GM12891 (cell line): ENCODE measurements around the gene PANX2.

ENCODE experiments used
- DNase-seq: peaks from one replicate; pipeline ENCODE4 v3.0.0; 2011; ENCODE audit warnings: low spot score; ENCODE audit not compliant: insufficient read length
- FAIRE-seq: peaks from 2 replicates; lab custom pipeline; 2011; peaks lifted over from hg19 to GRCh38; lab: Jason Lieb, UNC
- PAX5 ChIP-seq: IDR thresholded peaks from 2 replicates; pipeline ENCODE4 v1.6.1; 2011; ENCODE audit warnings: low read length, moderate library complexity, mild to moderate bottlenecking; ENCODE audit not compliant: insufficient read depth, severe bottlenecking
- POLR2A ChIP-seq: IDR thresholded peaks from 2 replicates; pipeline ENCODE4 v1.6.1; 2011; ENCODE audit warnings: low read depth, low read length, control low read depth
- POLR2AphosphoS5 ChIP-seq: IDR thresholded peaks from 2 replicates; pipeline ENCODE4 v1.6.1; 2011; ENCODE audit warnings: low read depth, low read length, control low read depth
- POU2F2 ChIP-seq: IDR thresholded peaks from 2 replicates; pipeline ENCODE4 v1.6.1; 2011; ENCODE audit warnings: low read depth, mild to moderate bottlenecking, control low read depth, low read length, moderate library complexity
- SPI1 ChIP-seq: IDR thresholded peaks from 2 replicates; pipeline ENCODE4 v1.6.1; 2011; ENCODE audit warnings: low read depth, low read length, control low read depth
- TAF1 ChIP-seq: IDR thresholded peaks from 2 replicates; pipeline ENCODE4 v1.6.1; 2011; ENCODE audit warnings: low read depth, low read length, control low read depth

Gene PANX2

GRCh38 chr22:50148166-50148500 is 22.4 kb upstream of the PANX2 start:
- FAIRE-seq: no peak
- no peak for DNase-seq
- TF ChIP-seq PAX5 (no peak), POU2F2 (no peak), TAF1 (no peak), POLR2A (no peak), POLR2AphosphoS5 (no peak), SPI1 (no peak)

GRCh38 chr22:50148991-50149721 is 21.4 kb upstream of the PANX2 start:
- TF ChIP-seq POU2F2: no peak
- peak; percentile 55 for TF ChIP-seq SPI1
- FAIRE-seq (peak; percentile 93), DNase-seq (peak; percentile 94)

- FAIRE-seq: no peak
- no peak for TF ChIP-seq PAX5
- no peak for TF ChIP-seq POLR2AphosphoS5
- no peak for TF ChIP-seq TAF1
- TF ChIP-seq POU2F2: no peak
- no peak for TF ChIP-seq SPI1
- TF ChIP-seq POLR2A: no peak
- no peak for DNase-seq
These were observed 20.1 kb upstream of the PANX2 start for GRCh38 chr22:50150161-50151129.

GRCh38 chr22:50151571-50152537 is 18.7 kb upstream of the PANX2 start:
- DNase-seq (no peak), FAIRE-seq (no peak)
- no peak for TF ChIP-seq TAF1
- no peak for TF ChIP-seq PAX5
- no peak for TF ChIP-seq SPI1
- no peak for TF ChIP-seq POLR2AphosphoS5
- TF ChIP-seq POLR2A: no peak
- TF ChIP-seq POU2F2: no peak

GRCh38 chr22:50153056-50153755 is 17.3 kb upstream of the PANX2 start:
- FAIRE-seq (no peak), DNase-seq (no peak)
- TF ChIP-seq POLR2AphosphoS5: no peak
- TF ChIP-seq TAF1: no peak
- no peak for TF ChIP-seq POLR2A
- no peak for TF ChIP-seq SPI1
- no peak for TF ChIP-seq PAX5
- no peak for TF ChIP-seq POU2F2

- DNase-seq: no peak
- TF ChIP-seq TAF1 (no peak), POLR2AphosphoS5 (no peak), SPI1 (no peak), POU2F2 (no peak), PAX5 (no peak), POLR2A (no peak)
- no peak for FAIRE-seq
These were observed 16.8 kb upstream of the PANX2 start for GRCh38 chr22:50153756-50154140.

GRCh38 chr22:50157709-50158375 is 12.7 kb upstream of the PANX2 start:
- no peak for TF ChIP-seq TAF1
- TF ChIP-seq SPI1: no peak
- TF ChIP-seq POLR2AphosphoS5: no peak
- no peak for TF ChIP-seq POLR2A
- TF ChIP-seq PAX5: no peak
- TF ChIP-seq POU2F2: no peak
- no peak for FAIRE-seq
- no peak for DNase-seq

- no peak for FAIRE-seq
- TF ChIP-seq SPI1 (no peak), TAF1 (no peak), POU2F2 (no peak), POLR2A (no peak), POLR2AphosphoS5 (no peak), PAX5 (no peak)
- DNase-seq: no peak
These were observed 9.6 kb upstream of the PANX2 start for GRCh38 chr22:50160947-50161346.
